IMR-90 (cell line): ENCODE data around the gene TRPV3. TPM values are rescaled to one million over a fixed set of nuclear protein-coding genes. Genes with fewer than 3 reads are reported as not detected.

Experiments
- ATAC-seq: fragments of 200-7000 bp; cut with Tn5 transposase; 2 replicates; pipeline ENCODE4 v1.9.1; 2020; ENCODE audit warnings: low read depth, mild to moderate bottlenecking, moderate library complexity
- BruUV-seq: library from RNA; stranded (reverse); fragments of 400-500 nt; replicated peaks from 2 replicates; lab custom pipeline; 2021; lab: Mats Ljungman, UMichigan
- CTCF ChIA-PET: fragments of 300-600 bp; formaldehyde crosslinking; extraction: SDS; loops from one replicate; lab custom pipeline; 2021; ENCODE audit warnings: antibody characterized with exemption; lab: Yijun Ruan, JAX
- POLR2A ChIA-PET: fragments of 300-600 bp; sonication (Branson Sonifier 250); formaldehyde crosslinking; loops from one replicate; lab custom pipeline; 2022; ENCODE audit warnings: antibody characterized with exemption; ENCODE audit not compliant: unreplicated experiment; lab: Charles Lee
- DNase-seq: peaks from one replicate; pipeline ENCODE4 v3.0.0; 2013
- H2AFZ ChIP-seq: replicated peaks from 2 replicates; pipeline ENCODE3; 2013; ENCODE audit warnings: low read length, mild to moderate bottlenecking; ENCODE audit not compliant: poor library complexity
- H2AK5ac ChIP-seq: 2 replicates; pipeline ENCODE4 v1.6.1; 2013; ENCODE audit warnings: low read depth, low read length, inconsistent platforms
- H2AK9ac ChIP-seq: replicated peaks from 2 replicates; pipeline ENCODE3; 2013; ENCODE audit warnings: mild to moderate bottlenecking, low read depth, low read length, moderate library complexity; ENCODE audit not compliant: poor library complexity
- H2BK120ac ChIP-seq: 2 replicates; pipeline ENCODE4 v1.6.1; 2013; ENCODE audit warnings: low read depth, low read length, inconsistent platforms
- H2BK15ac ChIP-seq: 3 replicates; pipeline ENCODE4 v1.6.1; 2013; ENCODE audit warnings: low read depth, low read length, inconsistent platforms
- H2BK20ac ChIP-seq: 2 replicates; pipeline ENCODE4 v1.6.1; 2013; ENCODE audit warnings: low read depth, mild to moderate bottlenecking, inconsistent platforms, low read length, moderate library complexity
- H2BK5ac ChIP-seq: 2 replicates; pipeline ENCODE4 v1.6.1; 2013; ENCODE audit warnings: mild to moderate bottlenecking, low read depth, low read length, inconsistent platforms; ENCODE audit not compliant: poor library complexity, severe bottlenecking
- H3K14ac ChIP-seq: replicated peaks from 2 replicates; pipeline ENCODE4 v1.6.1; 2013; ENCODE audit warnings: low read depth, low read length, inconsistent platforms
- H3K18ac ChIP-seq: 2 replicates; pipeline ENCODE4 v1.6.1; 2013; ENCODE audit warnings: low read depth, low read length, control low read depth
- H3K23ac ChIP-seq: 2 replicates; pipeline ENCODE4 v1.6.1; 2013; ENCODE audit warnings: low read depth, low read length, inconsistent platforms
- H3K27ac ChIP-seq: 2 replicates; pipeline ENCODE4 v1.5.1; 2013; ENCODE audit warnings: mild to moderate bottlenecking, control low read depth, low read length; ENCODE audit not compliant: insufficient read depth
- H3K27me3 ChIP-seq: 2 replicates; pipeline ENCODE4 v1.6.1; 2013; ENCODE audit warnings: low read length; ENCODE audit not compliant: control insufficient read depth, insufficient read depth
- H3K36me3 ChIP-seq: 2 replicates; pipeline ENCODE4 v1.6.1; 2013; ENCODE audit warnings: low read length, mixed read lengths; ENCODE audit not compliant: control insufficient read depth, insufficient read depth
- H3K4ac ChIP-seq: 2 replicates; pipeline ENCODE4 v1.6.1; 2013; ENCODE audit warnings: low read depth, low read length, inconsistent platforms
- H3K4me1 ChIP-seq: 2 replicates; pipeline ENCODE4 v1.6.1; 2013; ENCODE audit warnings: low read length, mixed read lengths; ENCODE audit not compliant: control insufficient read depth, insufficient read depth
- H3K4me2 ChIP-seq: 2 replicates; pipeline ENCODE4 v1.6.1; 2013; ENCODE audit warnings: low read depth, mild to moderate bottlenecking, control low read depth, low read length, moderate library complexity
- H3K4me3 ChIP-seq: 2 replicates; pipeline ENCODE4 v1.5.1; 2013; ENCODE audit warnings: low read depth, mild to moderate bottlenecking, control low read depth, low read length, moderate library complexity; ENCODE audit not compliant: insufficient read depth
- H3K56ac ChIP-seq: 2 replicates; pipeline ENCODE4 v1.6.1; 2013; ENCODE audit warnings: low read length, inconsistent platforms; ENCODE audit not compliant: insufficient read depth; ENCODE audit errors: extremely low read depth
- H3K79me1 ChIP-seq, 2 experiments: 2 replicates each; pipeline ENCODE4 v1.6.1; 2013; ENCODE audit warnings: low read length in 2 of 2, inconsistent platforms in 1 of 2, low read depth in 1 of 2
- H3K9ac ChIP-seq: 2 replicates; pipeline ENCODE4 v1.6.1; 2013; ENCODE audit warnings: low read depth, low read length, control low read depth
- H3K9me1 ChIP-seq: 2 replicates; pipeline ENCODE4 v1.6.1; 2013; ENCODE audit warnings: low read length, inconsistent platforms; ENCODE audit not compliant: insufficient read depth
- H3K9me3 ChIP-seq: 2 replicates; pipeline ENCODE4 v1.6.1; 2013; ENCODE audit warnings: low read length; ENCODE audit not compliant: control insufficient read depth, insufficient read depth
- H4K20me1 ChIP-seq: 2 replicates; pipeline ENCODE4 v1.6.1; 2013; ENCODE audit warnings: low read length, inconsistent platforms; ENCODE audit not compliant: insufficient read depth
- H4K5ac ChIP-seq: 2 replicates; pipeline ENCODE4 v1.6.1; 2013; ENCODE audit warnings: mild to moderate bottlenecking, low read depth, low read length, control low read depth
- H4K8ac ChIP-seq, 2 experiments: 2 replicates each; pipeline ENCODE4 v1.6.1; 2013; ENCODE audit warnings: low read depth in 2 of 2, low read length in 2 of 2, control low read depth in 1 of 2, inconsistent platforms in 1 of 2
- H4K91ac ChIP-seq: 2 replicates; pipeline ENCODE4 v1.6.1; 2013; ENCODE audit warnings: low read depth, low read length, inconsistent platforms; ENCODE audit not compliant: insufficient read depth
- CEBPB ChIP-seq: IDR thresholded peaks from 2 replicates; pipeline ENCODE4 v1.6.1; 2012; ENCODE audit warnings: low read depth, low read length, improper control_type of control experiment
- FOS ChIP-seq: fragments of 150-350 bp; IDR thresholded peaks from 2 replicates; pipeline ENCODE4 v1.6.1; 2016; ENCODE audit warnings: low read depth, low read length
- MAFK ChIP-seq: IDR thresholded peaks from 2 replicates; pipeline ENCODE4 v1.6.1; 2012; ENCODE audit warnings: low read depth, low read length, improper control_type of control experiment
- RAD21 ChIP-seq: IDR thresholded peaks from 2 replicates; pipeline ENCODE4 v1.6.1; 2012; ENCODE audit warnings: low read length, improper control_type of control experiment
- WGBS, 2 experiments: methylation state at CpG; one replicate each; pipeline versions ENCODE4 v1.1.5 to v1.1.7; 2013; ENCODE audit warnings: missing lambda C conversion rate in 2 of 2; ENCODE audit not compliant: insufficient read length in 1 of 2; ENCODE audit errors: extremely low coverage in 2 of 2; 5-methylcytosine and 5-hydroxymethylcytosine counted together
- dilution Hi-C: fragments of 300-500 bp; cut with HindIII; formaldehyde crosslinking; loops from one replicate; pipeline ENCODE4 v1.14.3; 2018; ENCODE audit warnings: low sequenced_read_pairs; ENCODE audit not compliant: unreplicated experiment
- in situ Hi-C: fragments of 300-500 bp; cut with MboI; formaldehyde crosslinking; loops from 3 replicates; pipeline ENCODE4 v1.14.3; 2019; ENCODE audit warnings: low sequenced_read_pairs, inconsistent platforms, mixed read lengths
- intact Hi-C: fragments of 100-400 bp; cut with micrococcal nuclease; formaldehyde crosslinking; loops from 2 replicates; pipeline ENCODE4 v1.10.0; 2022
- polyA plus RNA-seq, 3 experiments: library from polyadenylated mRNA; depleted of rRNA; stranded (reverse); fragments of >200 nt; gene quantifications; 2 replicates each; pipeline ENCODE4 v1.2.3, GENCODE V29; 2012; ENCODE audit warnings: low replicate concordance in 1 of 3
- total RNA-seq: library from RNA; depleted of rRNA; stranded (reverse); fragments of >200 nt; gene quantifications from 2 replicates; pipeline ENCODE4 v1.2.3, GENCODE V29; 2012

Gene TRPV3
- total and polyA plus RNA-seq, 2 of the 4 experiments (the other 2 are of a cell fraction) = 0.18 to 0.26 TPM

- intact Hi-C loops = no loop called here
- dilution Hi-C loops = no loop called here
- no TSS peak for BruUV-seq
- in situ Hi-C loops = no loop called here
- CTCF ChIA-PET = no interaction called here
- no peak overlapping the region for H2BK15ac ChIP-seq
- no peak overlapping the region for H2AK5ac ChIP-seq
- no peak overlapping the region for H2BK20ac ChIP-seq
- H3K4me3 ChIP-seq = 0 out of 2 replicates have a peak overlapping the region, but pooled peaks have one; percentile 10
- peak overlapping the region; percentile 15 for H2AK9ac ChIP-seq
- no peak for TF ChIP-seq RAD21
- TF ChIP-seq FOS = no peak
- no peak for TF ChIP-seq MAFK
- TF ChIP-seq CEBPB = no peak
- H3K18ac ChIP-seq = no peak overlapping the region
- H4K91ac ChIP-seq = no peak overlapping the region
- H2AFZ ChIP-seq = peak overlapping the region; percentile 5
- no peak overlapping the region for H3K56ac ChIP-seq
- H4K5ac ChIP-seq = no peak overlapping the region
- H3K4me1 ChIP-seq = no peaks in the 10 kb centered on the region
- H3K27me3 ChIP-seq = no peaks in the 10 kb centered on the region; the same call in 1 of the 2 replicates
- POLR2A ChIA-PET = no interaction called here
- no peak overlapping the region for H2BK120ac ChIP-seq
- no peak overlapping the region for H4K8ac ChIP-seq
- no peak overlapping the region; the same call in 1 of the 2 replicates for H3K4me2 ChIP-seq
- no peaks in the 10 kb centered on the region for H3K9me1 ChIP-seq
- H3K4ac ChIP-seq = no peak overlapping the region
- no peak overlapping the region for H2BK5ac ChIP-seq
- no peak overlapping the region for H3K9ac ChIP-seq
- H3K23ac ChIP-seq = no peak overlapping the region
- DNase-seq (no peak), ATAC-seq (no peak)
- H3K9me3 ChIP-seq = no peaks in the 10 kb centered on the region; the same call in 1 of the 2 replicates
- H3K14ac ChIP-seq = no peak overlapping the region
- no peaks in the 10 kb centered on the region for H3K36me3 ChIP-seq
- no peaks in the 10 kb centered on the region for H4K20me1 ChIP-seq
- H3K79me1 ChIP-seq = no peaks in the 10 kb centered on the region
- no peak overlapping the region for H3K27ac ChIP-seq
- 70% methylated on average over 2 of the region's 23 CpGs; no CpG with 5 or more reads in 1 of the 2 experiments for WGBS, 2 experiments
Observed at GRCh38 chr17:3513305-3514035, 44.1 kb downstream of the TRPV3 start.
